H1 (cell line): Measurements from ENCODE around the gene PLAC1. TPM values are rescaled to one million over a fixed set of nuclear protein-coding genes. Genes with fewer than 3 reads are reported as not detected.
A peak's percentile ranks its signal among the peaks of the same experiment; 100 is the strongest.

Experiments
- CTCF ChIA-PET: fragments of 300-600 bp; sonication (Branson Sonifier 250); formaldehyde crosslinking; loops from one replicate; lab custom pipeline; 2021; ENCODE audit not compliant: partially characterized antibody; lab: Charles Lee
- POLR2A ChIA-PET: fragments of 300-600 bp; sonication (Branson Sonifier 250); formaldehyde crosslinking; loops from one replicate; lab custom pipeline; 2021; ENCODE audit warnings: inconsistent platforms; ENCODE audit not compliant: partially characterized antibody; lab: Charles Lee
- DNase-seq, 2 experiments: peaks; one replicate each; pipeline versions ENCODE4 v3.0.0 to v3.0.0-alpha.2; 2010 to 2022; ENCODE audit warnings: low spot score in 2 of 2, low read depth in 1 of 2, mixed read lengths in 1 of 2
- FAIRE-seq: peaks from 2 replicates; lab custom pipeline; 2011; peaks lifted over from hg19 to GRCh38; lab: Jason Lieb, UNC
- H2AFZ ChIP-seq: 2 replicates; pipeline ENCODE4 v1.8.1; 2012; ENCODE audit warnings: low read length, inconsistent platforms
- H2AK5ac ChIP-seq: 2 replicates; pipeline ENCODE4 v1.6.1; 2013; ENCODE audit warnings: low read depth, low read length
- H2BK120ac ChIP-seq: replicated peaks from 2 replicates; pipeline ENCODE3; 2013; ENCODE audit warnings: low read depth, low read length, inconsistent platforms
- H2BK12ac ChIP-seq: 2 replicates; pipeline ENCODE4 v1.6.1; 2013; ENCODE audit warnings: low read depth, low read length
- H2BK15ac ChIP-seq: 2 replicates; pipeline ENCODE4 v1.6.1; 2013; ENCODE audit warnings: low read length
- H2BK20ac ChIP-seq: 2 replicates; pipeline ENCODE4 v1.6.1; 2013; ENCODE audit warnings: low read length
- H2BK5ac ChIP-seq: 2 replicates; pipeline ENCODE4 v1.6.1; 2013; ENCODE audit warnings: low read depth, low read length
- H3K14ac ChIP-seq: 2 replicates; pipeline ENCODE4 v1.6.1; 2013; ENCODE audit warnings: inconsistent platforms; ENCODE audit not compliant: insufficient read length
- H3K18ac ChIP-seq: 2 replicates; pipeline ENCODE4 v1.6.1; 2013; ENCODE audit warnings: low read length; ENCODE audit errors: extremely low read depth
- H3K23ac ChIP-seq: 2 replicates; pipeline ENCODE4 v1.6.1; 2013; ENCODE audit warnings: inconsistent platforms; ENCODE audit not compliant: insufficient read length
- H3K23me2 ChIP-seq: 2 replicates; pipeline ENCODE4 v1.6.1; 2013; ENCODE audit warnings: low read depth, low read length
- H3K27ac ChIP-seq: 2 replicates; pipeline ENCODE4 v1.6.1; 2011; ENCODE audit warnings: low read depth, low read length, inconsistent platforms
- H3K27me3 ChIP-seq, 4 experiments: replicated peaks in 1 of 4; 1 replicate in 1 of 4; 2 replicates in 3 of 4; pipeline versions ENCODE4 v1.6.1 to v1.8.1; 2011 to 2013; ENCODE audit warnings: low read length in 3 of 4, mild to moderate bottlenecking in 3 of 4, inconsistent platforms in 2 of 4, mixed read lengths in 2 of 4, moderate library complexity in 1 of 4; ENCODE audit not compliant: control insufficient read depth in 3 of 4, insufficient read depth in 3 of 4; ENCODE audit errors: extremely low read depth in 1 of 4
- H3K36me3 ChIP-seq, 4 experiments: 2 replicates each; pipeline versions ENCODE4 v1.6.1 to v1.8.1; 2011 to 2013; ENCODE audit warnings: mild to moderate bottlenecking in 4 of 4, low read length in 3 of 4, moderate library complexity in 2 of 4, control low read depth in 1 of 4, inconsistent platforms in 1 of 4; ENCODE audit not compliant: insufficient read depth in 4 of 4, control insufficient read depth in 2 of 4
- H3K4ac ChIP-seq: replicated peaks from 2 replicates; pipeline ENCODE3; 2013; ENCODE audit warnings: low read length, low read depth, mixed read lengths, inconsistent platforms; ENCODE audit not compliant: insufficient read length
- H3K4me1 ChIP-seq, 4 experiments: replicated peaks in 1 of 4; 1 replicate in 1 of 4; 2 replicates in 3 of 4; pipeline versions ENCODE4 v1.6.1 to v1.8.1; 2011 to 2013; ENCODE audit warnings: low read length in 3 of 4, inconsistent platforms in 2 of 4, mixed read lengths in 1 of 4; ENCODE audit not compliant: insufficient read depth in 4 of 4, control insufficient read depth in 3 of 4
- H3K4me2 ChIP-seq, 2 experiments: 2 replicates each; pipeline versions ENCODE4 v1.6.1 to v1.8.1; 2011 to 2013; ENCODE audit warnings: low read depth in 2 of 2, low read length in 2 of 2, control low read depth in 1 of 2, inconsistent platforms in 1 of 2, mild to moderate bottlenecking in 1 of 2; ENCODE audit not compliant: insufficient read depth in 1 of 2
- H3K4me3 ChIP-seq, 4 experiments: fragments of 200-600, 300-600 bp in 1 of 4; sonication (generic), shearing (Covaris generic), sonication (Bioruptor Twin) in 1 of 4; 2 replicates each; pipeline versions ENCODE4 v1.5.1 to v1.8.1; 2011 to 2016; ENCODE audit warnings: low read length in 4 of 4, low read depth in 3 of 4, control low read depth in 2 of 4, inconsistent platforms in 2 of 4, mild to moderate bottlenecking in 2 of 4, mixed read lengths in 1 of 4, moderate library complexity in 1 of 4; ENCODE audit not compliant: insufficient read depth in 2 of 4; ENCODE audit errors: extremely low read depth in 1 of 4
- H3K56ac ChIP-seq: replicated peaks from 2 replicates; pipeline ENCODE3; 2013; ENCODE audit warnings: low read depth, mild to moderate bottlenecking, mixed read lengths, low read length, inconsistent platforms; ENCODE audit not compliant: insufficient read length
- H3K79me1 ChIP-seq: 2 replicates; pipeline ENCODE4 v1.6.1; 2013; ENCODE audit warnings: low read depth, low read length, control low read depth
- H3K79me2 ChIP-seq, 2 experiments: 2 replicates each; pipeline versions ENCODE4 v1.6.1 to v1.8.1; 2012 to 2013; ENCODE audit warnings: low read length in 2 of 2, mild to moderate bottlenecking in 2 of 2, inconsistent platforms in 1 of 2; ENCODE audit not compliant: insufficient read depth in 2 of 2, control insufficient read depth in 1 of 2
- H3K9ac ChIP-seq, 4 experiments: replicated peaks in 1 of 4; 1 replicate in 1 of 4; 2 replicates in 3 of 4; pipeline versions ENCODE4 v1.6.1 to v1.8.1; 2011 to 2013; ENCODE audit warnings: low read depth in 3 of 4, low read length in 3 of 4, control low read depth in 2 of 4, mild to moderate bottlenecking in 2 of 4, moderate library complexity in 2 of 4, inconsistent platforms in 1 of 4; ENCODE audit errors: extremely low read depth in 1 of 4
- H3K9me3 ChIP-seq, 2 experiments: 2 replicates each; pipeline versions ENCODE4 v1.6.1 to v1.8.1; 2012 to 2013; ENCODE audit warnings: mild to moderate bottlenecking in 2 of 2, moderate library complexity in 2 of 2, control low read depth in 1 of 2, inconsistent platforms in 1 of 2, low read depth in 1 of 2, low read length in 1 of 2, mixed read lengths in 1 of 2; ENCODE audit not compliant: insufficient read depth in 2 of 2
- H4K20me1 ChIP-seq, 2 experiments: replicated peaks in 1 of 2; 2 replicates each; pipeline versions ENCODE3 to v1.8.1; 2011 to 2013; ENCODE audit warnings: inconsistent platforms in 2 of 2, low read length in 2 of 2, mild to moderate bottlenecking in 1 of 2; ENCODE audit not compliant: insufficient read depth in 2 of 2, control insufficient read depth in 1 of 2
- H4K5ac ChIP-seq: 2 replicates; pipeline ENCODE4 v1.6.1; 2013; ENCODE audit warnings: low read length, low read depth, mixed read lengths, inconsistent platforms; ENCODE audit not compliant: insufficient read length
- H4K8ac ChIP-seq: 2 replicates; pipeline ENCODE4 v1.8.0; 2013; ENCODE audit warnings: mild to moderate bottlenecking, moderate library complexity, low read length, inconsistent platforms; ENCODE audit not compliant: insufficient read depth; ENCODE audit errors: extremely low read depth
- H4K91ac ChIP-seq: replicated peaks from 2 replicates; pipeline ENCODE3; 2013; ENCODE audit warnings: low read length, mixed read lengths, inconsistent platforms; ENCODE audit not compliant: insufficient read length
- ASH2L ChIP-seq: fragments of 200-600, 300-600 bp; sonication (generic); IDR thresholded peaks from one replicate; pipeline ENCODE4 v1.7.1; 2017; ENCODE audit warnings: low read length
- CBX8 ChIP-seq: fragments of 300-800, 300-1000 bp; sonication (generic); IDR thresholded peaks from 2 replicates; pipeline ENCODE4 v1.7.1; 2016; ENCODE audit warnings: low read depth, low read length, borderline replicate concordance
- CHD1 ChIP-seq: IDR thresholded peaks from 2 replicates; pipeline ENCODE4 v1.6.1; 2012; ENCODE audit warnings: low read depth, low read length, improper control_type of control experiment
- HDAC6 ChIP-seq: IDR thresholded peaks from one replicate; pipeline ENCODE4 v1.7.1; 2012; ENCODE audit warnings: low read depth, mild to moderate bottlenecking, inconsistent platforms, low read length, moderate library complexity
- POU5F1 ChIP-seq: IDR thresholded peaks from 2 replicates; pipeline ENCODE4 v1.6.1; 2011; ENCODE audit warnings: low read depth, mild to moderate bottlenecking, low read length, moderate library complexity
- SAP30 ChIP-seq: fragments of 300-600 bp; sonication (generic); IDR thresholded peaks from 2 replicates; pipeline ENCODE4 v1.7.1; 2012; ENCODE audit warnings: low read length, moderate library complexity, mild to moderate bottlenecking, inconsistent platforms; ENCODE audit not compliant: insufficient read depth, insufficient replicate concordance
- SIRT6 ChIP-seq: IDR thresholded peaks from one replicate; pipeline ENCODE4 v1.7.1; 2012; ENCODE audit warnings: low read length, inconsistent platforms
- TAF1 ChIP-seq: IDR thresholded peaks from 2 replicates; pipeline ENCODE4 v1.6.1; 2011; ENCODE audit warnings: mild to moderate bottlenecking, low read depth, low read length
- TEAD4 ChIP-seq: IDR thresholded peaks from 2 replicates; pipeline ENCODE4 v1.6.1; 2012; ENCODE audit warnings: low read depth, low read length, inconsistent platforms, mixed read lengths
- ZNF274 ChIP-seq: IDR thresholded peaks from 2 replicates; pipeline ENCODE4 v1.7.0; 2012; ENCODE audit warnings: low read length, borderline replicate concordance; ENCODE audit errors: extremely low read depth
- WGBS, 2 experiments: shearing (Covaris generic) in 1 of 2; methylation state at CpG; one replicate each; pipeline versions ENCODE4 v1.1.6 to v1.1.7; 2013 to 2015; ENCODE audit warnings: low lambda C conversion rate in 2 of 2, mixed read lengths in 2 of 2, inconsistent platforms in 1 of 2, low coverage in 1 of 2, missing lambda C conversion rate in 1 of 2; ENCODE audit not compliant: insufficient replicate concordance in 2 of 2, insufficient coverage in 1 of 2, insufficient read length in 1 of 2; ENCODE audit errors: extremely low coverage in 1 of 2, missing lambda C conversion rate in 1 of 2; 5-methylcytosine and 5-hydroxymethylcytosine counted together
- polyA plus RNA-seq, 7 experiments: library from polyadenylated mRNA; depleted of rRNA in 3 of 7; stranded (reverse) in 5 of 7; unstranded in 2 of 7; fragments of >200 nt in 5 of 7; fragments of 200-250 nt in 2 of 7; gene quantifications; 1 replicate in 5 of 7; 2 replicates in 1 of 7; 4 replicates in 1 of 7; pipeline versions ENCODE4 v1.2.1 to v1.2.3, GENCODE V29; 2011 to 2013; ENCODE audit warnings: missing spikeins in 2 of 7, mixed read lengths in 2 of 7
- total RNA-seq: library from RNA; stranded (reverse); fragmentation: NEBNext Ultra II Directional; extraction: Animal tissue kit (Norgen Biotek cat#: 25700); gene quantifications from 2 replicates; pipeline ENCODE4 v1.2.1, GENCODE V29; 2021
- TF ChIP-seq, protein P1 (sequence below), 3 experiments: IDR thresholded peaks; 1 replicate in 2 of 3; 2 replicates in 1 of 3; pipeline versions ENCODE4 v1.5.1 to v1.6.1; 2011; ENCODE audit warnings: low read length in 3 of 3, mild to moderate bottlenecking in 3 of 3, inconsistent platforms in 2 of 3, low read depth in 1 of 3, moderate library complexity in 1 of 3; ENCODE audit not compliant: insufficient read depth in 1 of 3; ENCODE audit errors: control extremely low read depth in 1 of 3

PLAC1 gene
- total and polyA plus RNA-seq, 2 of the 8 experiments (the other 6 are each of a cell fraction or from before 2014, with no cell fraction given): 1.8 TPM; not detected in 1

DNA sequence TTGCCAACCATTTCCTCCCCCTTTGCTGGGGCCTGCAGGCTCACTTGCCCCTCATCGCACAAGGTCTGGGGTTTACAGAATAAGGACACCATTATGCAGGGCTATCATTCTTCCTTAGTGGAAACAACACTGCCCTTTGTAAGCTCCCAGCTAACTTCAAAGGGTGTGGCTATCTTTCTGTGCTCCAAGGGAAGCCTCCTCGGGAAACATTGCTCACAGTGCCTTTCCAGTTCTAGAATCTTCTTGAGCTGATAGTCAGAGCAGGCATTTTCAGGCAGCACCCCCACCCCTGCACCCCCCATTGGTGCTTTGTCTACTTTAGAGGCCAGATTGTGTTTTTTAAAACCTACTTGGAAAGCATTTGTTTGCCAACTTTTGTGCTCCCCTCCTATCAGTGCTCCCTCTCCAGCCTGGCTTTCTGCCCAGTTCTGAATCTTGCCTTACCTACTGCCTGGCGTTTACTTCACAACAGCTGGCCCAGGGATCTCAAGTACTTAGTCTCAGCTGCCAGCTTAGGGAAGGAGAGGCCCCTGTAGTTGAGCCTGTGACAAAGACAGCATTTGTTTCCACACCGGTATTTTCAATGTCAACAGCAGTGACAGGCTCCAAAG is 53.5 kb downstream of the PLAC1 start:
- Histone ChIP-seq H3K27ac (no peak overlapping the region; the same call in 1 of the 2 replicates), H2AK5ac (peak overlapping the region; percentile 53; the same call in 1 of the 2 replicates), H3K18ac (no peak overlapping the region), H3K4ac (no peak overlapping the region), H3K9me3 (no peaks in the 10 kb centered on the region), H2BK20ac (no peak overlapping the region), H4K20me1 (no peaks in the 10 kb centered on the region), H3K4me1 (peaks cover 0 to 7% (median 2%) of the 10 kb centered on the region in 4 experiments; a peak in 3 of 7 replicates), H3K4me2 (no peak overlapping the region), H3K23me2 (no peaks in the 10 kb centered on the region), H2BK5ac (peak overlapping the region; percentile 63; the same call in 1 of the 2 replicates), H3K23ac (no peak overlapping the region), H3K79me1 (no peaks in the 10 kb centered on the region), H3K4me3 (no peak overlapping the region), H4K8ac (no peak overlapping the region), H4K91ac (no peak overlapping the region), H2BK15ac (no peak overlapping the region), H4K5ac (no peak overlapping the region), H2BK12ac (peak overlapping the region; percentile 80; the same call in 1 of the 2 replicates), H2BK120ac (no peak overlapping the region), H3K9ac (no peak overlapping the region), H2AFZ (peak overlapping the region; percentile 44; the same call in 1 of the 2 replicates), H3K79me2 (no peaks in the 10 kb centered on the region), H3K56ac (no peak overlapping the region), H3K36me3 (no peaks in the 10 kb centered on the region), H3K14ac (no peak overlapping the region), H3K27me3 (no peaks in the 10 kb centered on the region)
- CTCF ChIA-PET: interaction anchor here (1.5 to 1.7 kb wide), 2 partner anchors 47 to 159 kb away, joined by 3 to 4 read pairs; no protein-coding TSS in a partner anchor
- DNase-seq: no peak
- POLR2A ChIA-PET: interaction anchor here (1.2 kb wide), 1 partner anchor 61 kb away, joined by 4 read pairs; no protein-coding TSS in a partner anchor
- no peak for FAIRE-seq
- WGBS, 2 experiments: 90% methylated on average over 4 of the region's 4 CpGs; no CpG with 5 or more reads in 1 of the 2 experiments
- no peak for TF ChIP-seq ASH2L
- no peak for TF ChIP-seq HDAC6
- no peak for TF ChIP-seq CHD1
- no peak for TF ChIP-seq POU5F1
- no peak for TF ChIP-seq TAF1
- no peak for TF ChIP-seq SAP30
- TF ChIP-seq, protein P1, sequence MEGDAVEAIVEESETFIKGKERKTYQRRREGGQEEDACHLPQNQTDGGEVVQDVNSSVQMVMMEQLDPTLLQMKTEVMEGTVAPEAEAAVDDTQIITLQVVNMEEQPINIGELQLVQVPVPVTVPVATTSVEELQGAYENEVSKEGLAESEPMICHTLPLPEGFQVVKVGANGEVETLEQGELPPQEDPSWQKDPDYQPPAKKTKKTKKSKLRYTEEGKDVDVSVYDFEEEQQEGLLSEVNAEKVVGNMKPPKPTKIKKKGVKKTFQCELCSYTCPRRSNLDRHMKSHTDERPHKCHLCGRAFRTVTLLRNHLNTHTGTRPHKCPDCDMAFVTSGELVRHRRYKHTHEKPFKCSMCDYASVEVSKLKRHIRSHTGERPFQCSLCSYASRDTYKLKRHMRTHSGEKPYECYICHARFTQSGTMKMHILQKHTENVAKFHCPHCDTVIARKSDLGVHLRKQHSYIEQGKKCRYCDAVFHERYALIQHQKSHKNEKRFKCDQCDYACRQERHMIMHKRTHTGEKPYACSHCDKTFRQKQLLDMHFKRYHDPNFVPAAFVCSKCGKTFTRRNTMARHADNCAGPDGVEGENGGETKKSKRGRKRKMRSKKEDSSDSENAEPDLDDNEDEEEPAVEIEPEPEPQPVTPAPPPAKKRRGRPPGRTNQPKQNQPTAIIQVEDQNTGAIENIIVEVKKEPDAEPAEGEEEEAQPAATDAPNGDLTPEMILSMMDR (IDR thresholded peaks at IDR 0.05; ENCODE audit: control extremely low read depth in 1 of 3, insufficient read depth in 1 of 3, low read depth in 1 of 3, low read length in 3 of 3): no peak
- TF ChIP-seq SIRT6: no peak
- no peak for TF ChIP-seq CBX8
- TF ChIP-seq TEAD4: no peak
- no peak for TF ChIP-seq ZNF274
